H1 (cell line): Measurements from ENCODE around the gene MRPS35. TPM values are rescaled to one million over a fixed set of nuclear protein-coding genes. Genes with fewer than 3 reads are reported as not detected.

ENCODE experiments used
- CTCF ChIA-PET: fragments of 300-600 bp; sonication (Branson Sonifier 250); formaldehyde crosslinking; loops from one replicate; lab custom pipeline; 2021; ENCODE audit not compliant: partially characterized antibody; lab: Charles Lee
- POLR2A ChIA-PET: fragments of 300-600 bp; sonication (Branson Sonifier 250); formaldehyde crosslinking; loops from one replicate; lab custom pipeline; 2021; ENCODE audit warnings: inconsistent platforms; ENCODE audit not compliant: partially characterized antibody; lab: Charles Lee
- DNase-seq, 2 experiments: peaks; one replicate each; pipeline versions ENCODE4 v3.0.0 to v3.0.0-alpha.2; 2010 to 2022; ENCODE audit warnings: low spot score in 2 of 2, low read depth in 1 of 2, mixed read lengths in 1 of 2
- FAIRE-seq: peaks from 2 replicates; lab custom pipeline; 2011; peaks lifted over from hg19 to GRCh38; lab: Jason Lieb, UNC
- H2AFZ ChIP-seq: 2 replicates; pipeline ENCODE4 v1.8.1; 2012; ENCODE audit warnings: low read length, inconsistent platforms
- H2AK5ac ChIP-seq: 2 replicates; pipeline ENCODE4 v1.6.1; 2013; ENCODE audit warnings: low read depth, low read length
- H2BK120ac ChIP-seq: replicated peaks from 2 replicates; pipeline ENCODE3; 2013; ENCODE audit warnings: low read depth, low read length, inconsistent platforms
- H2BK12ac ChIP-seq: 2 replicates; pipeline ENCODE4 v1.6.1; 2013; ENCODE audit warnings: low read depth, low read length
- H2BK15ac ChIP-seq: 2 replicates; pipeline ENCODE4 v1.6.1; 2013; ENCODE audit warnings: low read length
- H2BK20ac ChIP-seq: 2 replicates; pipeline ENCODE4 v1.6.1; 2013; ENCODE audit warnings: low read length
- H2BK5ac ChIP-seq: 2 replicates; pipeline ENCODE4 v1.6.1; 2013; ENCODE audit warnings: low read depth, low read length
- H3K14ac ChIP-seq: 2 replicates; pipeline ENCODE4 v1.6.1; 2013; ENCODE audit warnings: inconsistent platforms; ENCODE audit not compliant: insufficient read length
- H3K18ac ChIP-seq: 2 replicates; pipeline ENCODE4 v1.6.1; 2013; ENCODE audit warnings: low read length; ENCODE audit errors: extremely low read depth
- H3K23ac ChIP-seq: 2 replicates; pipeline ENCODE4 v1.6.1; 2013; ENCODE audit warnings: inconsistent platforms; ENCODE audit not compliant: insufficient read length
- H3K23me2 ChIP-seq: 2 replicates; pipeline ENCODE4 v1.6.1; 2013; ENCODE audit warnings: low read depth, low read length
- H3K27ac ChIP-seq: 2 replicates; pipeline ENCODE4 v1.6.1; 2011; ENCODE audit warnings: low read depth, low read length, inconsistent platforms
- H3K27me3 ChIP-seq, 4 experiments: replicated peaks in 1 of 4; 1 replicate in 1 of 4; 2 replicates in 3 of 4; pipeline versions ENCODE4 v1.6.1 to v1.8.1; 2011 to 2013; ENCODE audit warnings: low read length in 3 of 4, mild to moderate bottlenecking in 3 of 4, inconsistent platforms in 2 of 4, mixed read lengths in 2 of 4, moderate library complexity in 1 of 4; ENCODE audit not compliant: control insufficient read depth in 3 of 4, insufficient read depth in 3 of 4; ENCODE audit errors: extremely low read depth in 1 of 4
- H3K36me3 ChIP-seq, 4 experiments: 2 replicates each; pipeline versions ENCODE4 v1.6.1 to v1.8.1; 2011 to 2013; ENCODE audit warnings: mild to moderate bottlenecking in 4 of 4, low read length in 3 of 4, moderate library complexity in 2 of 4, control low read depth in 1 of 4, inconsistent platforms in 1 of 4; ENCODE audit not compliant: insufficient read depth in 4 of 4, control insufficient read depth in 2 of 4
- H3K4ac ChIP-seq: replicated peaks from 2 replicates; pipeline ENCODE3; 2013; ENCODE audit warnings: low read length, low read depth, mixed read lengths, inconsistent platforms; ENCODE audit not compliant: insufficient read length
- H3K4me1 ChIP-seq, 4 experiments: replicated peaks in 1 of 4; 1 replicate in 1 of 4; 2 replicates in 3 of 4; pipeline versions ENCODE4 v1.6.1 to v1.8.1; 2011 to 2013; ENCODE audit warnings: low read length in 3 of 4, inconsistent platforms in 2 of 4, mixed read lengths in 1 of 4; ENCODE audit not compliant: insufficient read depth in 4 of 4, control insufficient read depth in 3 of 4
- H3K4me2 ChIP-seq, 2 experiments: 2 replicates each; pipeline versions ENCODE4 v1.6.1 to v1.8.1; 2011 to 2013; ENCODE audit warnings: low read depth in 2 of 2, low read length in 2 of 2, control low read depth in 1 of 2, inconsistent platforms in 1 of 2, mild to moderate bottlenecking in 1 of 2; ENCODE audit not compliant: insufficient read depth in 1 of 2
- H3K4me3 ChIP-seq, 4 experiments: fragments of 200-600, 300-600 bp in 1 of 4; sonication (generic), shearing (Covaris generic), sonication (Bioruptor Twin) in 1 of 4; 2 replicates each; pipeline versions ENCODE4 v1.5.1 to v1.8.1; 2011 to 2016; ENCODE audit warnings: low read length in 4 of 4, low read depth in 3 of 4, control low read depth in 2 of 4, inconsistent platforms in 2 of 4, mild to moderate bottlenecking in 2 of 4, mixed read lengths in 1 of 4, moderate library complexity in 1 of 4; ENCODE audit not compliant: insufficient read depth in 2 of 4; ENCODE audit errors: extremely low read depth in 1 of 4
- H3K56ac ChIP-seq: replicated peaks from 2 replicates; pipeline ENCODE3; 2013; ENCODE audit warnings: low read depth, mild to moderate bottlenecking, mixed read lengths, low read length, inconsistent platforms; ENCODE audit not compliant: insufficient read length
- H3K79me1 ChIP-seq: 2 replicates; pipeline ENCODE4 v1.6.1; 2013; ENCODE audit warnings: low read depth, low read length, control low read depth
- H3K79me2 ChIP-seq, 2 experiments: 2 replicates each; pipeline versions ENCODE4 v1.6.1 to v1.8.1; 2012 to 2013; ENCODE audit warnings: low read length in 2 of 2, mild to moderate bottlenecking in 2 of 2, inconsistent platforms in 1 of 2; ENCODE audit not compliant: insufficient read depth in 2 of 2, control insufficient read depth in 1 of 2
- H3K9ac ChIP-seq, 4 experiments: replicated peaks in 1 of 4; 1 replicate in 1 of 4; 2 replicates in 3 of 4; pipeline versions ENCODE4 v1.6.1 to v1.8.1; 2011 to 2013; ENCODE audit warnings: low read depth in 3 of 4, low read length in 3 of 4, control low read depth in 2 of 4, mild to moderate bottlenecking in 2 of 4, moderate library complexity in 2 of 4, inconsistent platforms in 1 of 4; ENCODE audit errors: extremely low read depth in 1 of 4
- H3K9me3 ChIP-seq, 2 experiments: 2 replicates each; pipeline versions ENCODE4 v1.6.1 to v1.8.1; 2012 to 2013; ENCODE audit warnings: mild to moderate bottlenecking in 2 of 2, moderate library complexity in 2 of 2, control low read depth in 1 of 2, inconsistent platforms in 1 of 2, low read depth in 1 of 2, low read length in 1 of 2, mixed read lengths in 1 of 2; ENCODE audit not compliant: insufficient read depth in 2 of 2
- H4K20me1 ChIP-seq, 2 experiments: replicated peaks in 1 of 2; 2 replicates each; pipeline versions ENCODE3 to v1.8.1; 2011 to 2013; ENCODE audit warnings: inconsistent platforms in 2 of 2, low read length in 2 of 2, mild to moderate bottlenecking in 1 of 2; ENCODE audit not compliant: insufficient read depth in 2 of 2, control insufficient read depth in 1 of 2
- H4K5ac ChIP-seq: 2 replicates; pipeline ENCODE4 v1.6.1; 2013; ENCODE audit warnings: low read length, low read depth, mixed read lengths, inconsistent platforms; ENCODE audit not compliant: insufficient read length
- H4K8ac ChIP-seq: 2 replicates; pipeline ENCODE4 v1.8.0; 2013; ENCODE audit warnings: mild to moderate bottlenecking, moderate library complexity, low read length, inconsistent platforms; ENCODE audit not compliant: insufficient read depth; ENCODE audit errors: extremely low read depth
- H4K91ac ChIP-seq: replicated peaks from 2 replicates; pipeline ENCODE3; 2013; ENCODE audit warnings: low read length, mixed read lengths, inconsistent platforms; ENCODE audit not compliant: insufficient read length
- ASH2L ChIP-seq: fragments of 200-600, 300-600 bp; sonication (generic); IDR thresholded peaks from one replicate; pipeline ENCODE4 v1.7.1; 2017; ENCODE audit warnings: low read length
- EZH2 ChIP-seq: fragments of 200-600 bp; sonication (generic); IDR thresholded peaks from 2 replicates; pipeline ENCODE4 v1.7.1; 2012; ENCODE audit warnings: low read depth, mild to moderate bottlenecking, moderate library complexity, low read length, inconsistent platforms; ENCODE audit not compliant: severe bottlenecking
- HDAC2 ChIP-seq, 2 experiments: fragments of 300-600 bp in 1 of 2; sonication (generic) in 1 of 2; IDR thresholded peaks; 2 replicates each; pipeline ENCODE4 v1.6.1; 2011 to 2012; ENCODE audit warnings: low read depth in 2 of 2, low read length in 2 of 2, mild to moderate bottlenecking in 2 of 2, moderate library complexity in 2 of 2, borderline replicate concordance in 1 of 2, inconsistent platforms in 1 of 2
- RNF2 ChIP-seq: fragments of 200-900, 300-1000 bp; sonication (generic); IDR thresholded peaks from 2 replicates; pipeline ENCODE4 v1.7.1; 2016; ENCODE audit warnings: borderline replicate concordance, low read depth, mild to moderate bottlenecking, antibody characterized with exemption, low read length; ENCODE audit not compliant: poor library complexity, severe bottlenecking; ENCODE audit errors: missing control alignments
- TAF7 ChIP-seq: optimal IDR thresholded peaks from 2 replicates; pipeline ENCODE3; 2011; ENCODE audit warnings: low read depth, mild to moderate bottlenecking, inconsistent platforms, low read length, moderate library complexity, borderline replicate concordance
- TCF12 ChIP-seq: IDR thresholded peaks from 2 replicates; pipeline ENCODE4 v1.6.1; 2011; ENCODE audit warnings: low read depth, mild to moderate bottlenecking, low read length
- WGBS, 2 experiments: shearing (Covaris generic) in 1 of 2; methylation state at CpG; one replicate each; pipeline versions ENCODE4 v1.1.6 to v1.1.7; 2013 to 2015; ENCODE audit warnings: low lambda C conversion rate in 2 of 2, mixed read lengths in 2 of 2, inconsistent platforms in 1 of 2, low coverage in 1 of 2, missing lambda C conversion rate in 1 of 2; ENCODE audit not compliant: insufficient replicate concordance in 2 of 2, insufficient coverage in 1 of 2, insufficient read length in 1 of 2; ENCODE audit errors: extremely low coverage in 1 of 2, missing lambda C conversion rate in 1 of 2; 5-methylcytosine and 5-hydroxymethylcytosine counted together
- long read RNA-seq, 2 experiments: library from RNA in 1 of 2; library from capped mRNA in 1 of 2; stranded (forward); transcript quantifications; one replicate each; pipeline ENCODE4 v2.0.0, GENCODE V29; 2021; ENCODE audit warnings: inconsistent platforms in 1 of 2
- polyA minus RNA-seq, 3 experiments: library from RNA; depleted of rRNA, polyadenylated mRNA; stranded (reverse); fragments of >200 nt; gene quantifications; 1 replicate in 2 of 3; 2 replicates in 1 of 3; pipeline ENCODE4 v1.2.3, GENCODE V29; 2011
- polyA plus RNA-seq, 7 experiments: library from polyadenylated mRNA; depleted of rRNA in 3 of 7; stranded (reverse) in 5 of 7; unstranded in 2 of 7; fragments of >200 nt in 5 of 7; fragments of 200-250 nt in 2 of 7; gene quantifications; 1 replicate in 5 of 7; 2 replicates in 1 of 7; 4 replicates in 1 of 7; pipeline versions ENCODE4 v1.2.1 to v1.2.3, GENCODE V29; 2011 to 2013; ENCODE audit warnings: missing spikeins in 2 of 7, mixed read lengths in 2 of 7
- total RNA-seq: library from RNA; stranded (reverse); fragmentation: NEBNext Ultra II Directional; extraction: Animal tissue kit (Norgen Biotek cat#: 25700); gene quantifications from 2 replicates; pipeline ENCODE4 v1.2.1, GENCODE V29; 2021

MRPS35 gene
- total RNA-seq (44.3 and 47.9 TPM in 2 replicates), polyA plus RNA-seq (2011; rRNA removed) (14.6 and 26.8 TPM in 2 replicates), polyA minus RNA-seq (2011; rRNA and poly(A)+ RNA removed) (15.6 and 25.9 TPM in 2 replicates)
- polyA plus RNA-seq (2011; cell fraction: cytosol; rRNA removed) = 36.9 TPM
- polyA plus RNA-seq (2011; cell fraction: nucleus; rRNA removed) = 10.0 TPM
- 27.9 to 41.4 TPM (median 30.9 TPM) in 4 replicates for polyA plus RNA-seq (2012, experiment 1 of 2)
- 9.7 TPM for polyA plus RNA-seq (2012, experiment 2 of 2)
- 42.0 TPM for polyA plus RNA-seq (2013, experiment 1 of 2)
- polyA plus RNA-seq (2013, experiment 2 of 2) = 43.0 TPM
- 39.6 TPM for polyA minus RNA-seq (2011; cell fraction: cytosol; rRNA and poly(A)+ RNA removed)
- polyA minus RNA-seq (2011; cell fraction: nucleus; rRNA and poly(A)+ RNA removed) = 12.6 TPM
- long read RNA-seq, experiment 1, transcript MRPS35-201 (8 exons, 1,888 nt) = major isoform, 40 of 79 reads
- long read RNA-seq, experiment 1, partial matches to known transcripts = 34 of 79 reads
- long read RNA-seq, experiment 1, other reads (novel, unspliced or antisense) = 5 of 79 reads
- long read RNA-seq, experiment 2, transcript MRPS35-203 (7 exons, 1,715 nt) = minor isoform, 6 of 183 reads
- long read RNA-seq, experiment 2, transcript MRPS35-201 (8 exons, 1,888 nt) = major isoform, 172 of 183 reads
- long read RNA-seq, experiment 2, partial matches to known transcripts = 2 of 183 reads
- long read RNA-seq, experiment 2, other reads (novel, unspliced or antisense) = 3 of 183 reads

DNA sequence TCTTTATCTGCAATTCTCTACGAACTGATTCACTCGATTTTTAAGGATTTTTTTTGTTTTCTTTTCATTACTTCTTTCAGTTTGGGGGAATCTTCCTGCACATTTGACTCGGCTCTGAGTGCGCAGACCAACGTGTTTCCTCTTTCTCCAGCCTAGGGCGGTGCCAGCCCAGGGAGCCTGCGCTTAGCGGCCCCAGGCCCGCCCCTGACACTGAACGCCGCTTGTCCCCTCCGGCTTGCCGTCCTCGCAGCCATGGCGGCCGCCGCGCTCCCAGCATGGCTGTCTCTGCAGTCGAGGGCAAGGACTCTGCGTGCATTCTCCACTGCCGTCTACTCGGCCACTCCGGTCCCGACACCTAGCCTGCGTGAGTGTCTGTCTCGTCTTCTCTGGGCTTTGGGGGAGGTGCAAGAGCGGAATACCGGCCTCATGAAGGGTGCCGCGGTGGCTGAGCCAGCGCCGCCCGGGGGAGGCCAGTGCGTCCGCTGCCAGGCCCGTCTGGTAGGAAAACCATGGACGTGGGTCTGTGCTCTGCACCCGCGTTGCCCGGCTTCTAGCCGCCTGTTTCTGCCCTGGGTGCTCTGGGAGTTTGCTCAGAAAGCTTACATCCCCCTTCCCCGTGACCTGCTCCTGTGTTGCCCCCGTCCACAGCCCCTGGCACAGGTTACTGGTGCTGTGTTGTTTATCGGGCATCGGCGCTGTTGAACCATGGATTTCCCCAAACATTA, at the start of gene MRPS35:
Gene MRPS35 (plus strand): TSS at position 241 of the 725 bp plus-strand sequence. CDS start 12 bp downstream, at position 253.
- CTCF ChIA-PET = interaction anchor here (0.9 to 1.6 kb wide), 3 partner anchors 9 to 21 kb away, joined by 3 to 7 read pairs (median 4); no protein-coding TSS in a partner anchor
- Histone ChIP-seq H2AK5ac (no peak within 1 kb of the TSS), H3K18ac (peak within 1 kb of the TSS; percentile 97), H3K4me1 (peaks cover 0 to 3% (median 1%) of the 10 kb centered on the region in 4 experiments; a peak in 3 of 7 replicates), H3K9ac (peak within 1 kb of the TSS; percentile 86 to 97 (median 90)), H3K4me2 (peak within 1 kb of the TSS; percentile 80 to 82), H3K79me1 (peaks cover 5% of the 10 kb centered on the region; the same call in 1 of the 2 replicates), H2BK20ac (no peak within 1 kb of the TSS), H3K23me2 (peaks cover 13% of the 10 kb centered on the region; the same call in 1 of the 2 replicates), H3K27ac (peak within 1 kb of the TSS; percentile 81), H3K14ac (peak within 1 kb of the TSS; percentile 81), H3K4me3 (peak within 1 kb of the TSS; percentile 82 to 97 (median 91)), H2BK120ac (no peak within 1 kb of the TSS), H4K5ac (peak within 1 kb of the TSS; percentile 99), H2BK15ac (peak within 1 kb of the TSS; percentile 100), H2AFZ (peak within 1 kb of the TSS; percentile 88), H4K91ac (peak within 1 kb of the TSS; percentile 99), H3K4ac (peak within 1 kb of the TSS; percentile 50), H3K36me3 (peaks cover 0 to 6% (median 0%) of the 10 kb centered on the region in 4 experiments; a peak in 3 of 8 replicates), H4K8ac (peak within 1 kb of the TSS; percentile 94), H2BK5ac (peak within 1 kb of the TSS; percentile 87), H4K20me1 (peaks cover 0 to 5% of the 10 kb centered on the region in 2 experiments), H3K27me3 (no peaks in the 10 kb centered on the region), H3K23ac (no peak within 1 kb of the TSS), H3K9me3 (no peaks in the 10 kb centered on the region), H3K79me2 (peaks cover 10 to 40% of the 10 kb centered on the region in 2 experiments; a peak in 3 of 4 replicates), H3K56ac (peak within 1 kb of the TSS; percentile 80), H2BK12ac (peak within 1 kb of the TSS; percentile 30; the same call in 1 of the 2 replicates)
- WGBS, 2 experiments = 1% methylated on average over 44 of the region's 46 CpGs; no CpG with 5 or more reads in 1 of the 2 experiments
- peak; percentile 60 to 93 for DNase-seq
- POLR2A ChIA-PET = interaction anchor here (0.6 to 1.4 kb wide), 7 partner anchors 9 to 280 kb away, joined by 3 to 8 read pairs (median 3); partner anchors contain the start of genes KLHL42 and MANSC4
- no peak for FAIRE-seq
- no peak for TF ChIP-seq RNF2
- peak; percentile 40 for TF ChIP-seq EZH2
- TF ChIP-seq TAF7 = peak; percentile 92
- peak in 1 of 2 experiments; percentile 96; a peak in 1 of 4 replicates for TF ChIP-seq HDAC2 (IDR thresholded peaks at IDR 0.05; ENCODE audit: borderline replicate concordance in 1 of 2, low read depth in 2 of 2, low read length in 2 of 2)
- TF ChIP-seq TCF12 = no peak
- peak; percentile 99 for TF ChIP-seq ASH2L
